GM18909 (cell line): Measurements from ENCODE around the gene CTNNA2.

ENCODE experiments used
- ATAC-seq: cut with Tn5 transposase; IDR thresholded peaks from one replicate; pipeline ENCODE4 v1.9.1; 2021; ENCODE audit warnings: mild to moderate bottlenecking; ENCODE audit not compliant: unreplicated experiment, poor library complexity

The CTNNA2 gene

GRCh38 chr2:80395251-80395650 is 882.4 kb downstream of the CTNNA2 start:
- no peak for ATAC-seq

GRCh38 chr2:80396276-80396675 is 883.4 kb downstream of the CTNNA2 start:
- no peak for ATAC-seq

GRCh38 chr2:80403081-80403480 is 890.2 kb downstream of the CTNNA2 start:
- no peak for ATAC-seq

DNA sequence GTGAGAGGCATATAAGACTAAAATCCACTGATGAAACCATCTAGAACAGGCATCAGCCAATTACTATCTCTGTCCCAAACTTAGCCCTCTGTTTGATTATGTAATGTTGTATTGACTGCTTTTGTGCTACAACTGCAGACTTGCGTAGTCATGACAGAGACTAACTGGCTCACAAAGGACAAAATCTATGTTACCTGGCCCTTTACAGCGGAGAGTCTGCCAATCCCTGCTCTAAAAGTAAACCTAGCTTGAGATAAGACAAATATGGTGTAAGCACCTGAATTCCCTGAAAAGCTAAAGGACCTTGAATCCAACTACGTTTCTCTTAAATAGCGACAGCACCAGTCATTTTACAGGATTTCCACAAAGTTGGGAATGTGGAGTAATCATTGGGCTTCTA is 894.5 kb downstream of the CTNNA2 start:
- ATAC-seq, result no peak

- no peak for ATAC-seq
Measured at GRCh38 chr2:80410346-80410745, 897.5 kb downstream of the CTNNA2 start.

GRCh38 chr2:80413136-80413535 is 900.3 kb downstream of the CTNNA2 start:
- ATAC-seq, result no peak

- ATAC-seq, result no peak
Measured at GRCh38 chr2:80417737-80418136, 904.9 kb downstream of the CTNNA2 start.

DNA sequence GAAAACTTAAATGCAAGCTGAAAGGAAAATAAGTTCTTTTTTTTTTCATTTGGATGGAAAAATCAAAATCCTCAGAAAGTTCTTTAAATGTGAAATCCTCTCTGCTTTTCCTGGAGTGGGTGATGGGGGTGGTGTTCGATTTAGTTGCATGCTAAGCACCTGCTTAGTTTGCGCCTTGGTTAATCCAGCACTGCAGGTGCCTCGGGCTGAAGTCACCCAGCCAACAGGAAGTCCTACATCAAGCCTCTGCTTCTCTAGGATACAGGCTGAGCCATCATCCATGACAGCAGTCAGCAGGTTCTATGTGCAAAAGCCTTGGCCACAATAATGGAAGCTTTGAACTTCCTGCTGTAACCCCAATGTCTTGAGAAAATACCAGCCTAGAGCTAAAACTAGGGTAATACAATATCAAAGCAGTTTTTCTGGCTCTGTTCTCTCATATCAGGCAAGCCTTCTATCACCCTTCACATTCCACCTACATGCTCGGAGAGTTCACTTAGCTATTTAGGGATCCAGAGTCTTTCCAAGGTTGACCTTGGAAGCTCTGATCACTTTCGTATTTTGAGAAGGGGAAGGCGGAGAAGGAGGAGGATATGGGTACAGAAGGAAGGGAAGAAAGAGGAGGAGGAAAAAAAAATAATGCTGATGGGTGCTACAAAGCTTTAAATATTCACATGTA is 907.8 kb downstream of the CTNNA2 start:
- ATAC-seq, result no peak

GRCh38 chr2:80429251-80429650 is 916.4 kb downstream of the CTNNA2 start:
- no peak for ATAC-seq

DNA sequence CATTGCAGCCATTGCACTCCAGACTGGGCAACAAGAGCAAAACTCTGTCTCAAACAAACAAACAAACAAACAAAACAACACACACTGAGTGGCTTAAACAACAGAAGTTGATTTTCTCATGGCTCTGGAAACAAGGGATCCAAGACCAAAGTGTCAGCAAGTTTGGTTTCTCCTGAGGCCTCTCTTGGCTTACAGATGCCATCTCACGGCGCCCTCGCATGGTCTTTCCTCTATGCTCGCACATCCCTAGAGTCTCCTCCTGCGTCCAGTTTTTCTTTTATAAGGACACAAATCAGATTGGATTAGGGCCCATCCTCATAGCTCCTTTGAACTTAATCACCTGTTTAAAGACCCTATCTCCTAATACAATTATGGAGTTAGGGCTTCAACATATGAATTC is 925.1 kb downstream of the CTNNA2 start:
- no peak for ATAC-seq

DNA sequence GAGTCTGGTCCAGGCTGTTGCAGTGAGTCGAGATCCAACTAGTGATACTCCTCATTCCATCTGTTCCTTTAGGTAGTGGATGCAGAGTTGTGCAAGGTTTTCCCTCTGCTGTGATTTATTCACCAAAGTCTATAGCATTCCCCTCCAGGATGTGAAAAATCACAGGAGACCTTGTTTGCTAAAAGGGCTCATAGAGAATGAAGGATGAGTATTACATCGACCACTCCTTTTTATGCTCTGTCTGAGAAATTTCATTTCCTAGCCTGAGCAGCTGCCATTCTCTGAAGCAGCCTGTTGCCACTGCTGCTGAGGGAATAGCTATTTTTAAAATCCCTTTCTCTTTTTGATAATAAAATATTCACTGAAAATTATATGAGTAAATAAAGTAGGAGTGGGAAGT is 925.8 kb downstream of the CTNNA2 start:
- ATAC-seq, result no peak

DNA sequence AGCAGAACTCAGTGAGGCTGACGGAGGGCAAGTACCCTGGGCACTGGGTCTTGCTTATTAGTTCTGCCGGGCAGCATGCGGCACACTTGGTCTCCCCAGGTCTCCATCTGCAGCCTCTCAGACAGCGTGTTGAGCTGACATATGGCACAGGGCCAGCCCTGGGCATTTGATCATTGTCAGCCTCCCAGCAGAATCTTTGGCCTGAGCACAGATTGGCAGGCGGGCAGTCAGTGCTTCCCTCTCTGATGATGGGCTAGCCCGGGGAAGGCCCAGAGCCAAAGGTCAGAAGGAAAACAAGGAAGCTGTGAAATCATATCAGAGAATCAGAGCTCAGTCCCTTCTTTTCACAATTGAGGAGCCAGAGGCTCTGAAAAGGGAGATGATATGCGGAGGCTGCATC is 941.8 kb downstream of the CTNNA2 start:
- no peak for ATAC-seq

DNA sequence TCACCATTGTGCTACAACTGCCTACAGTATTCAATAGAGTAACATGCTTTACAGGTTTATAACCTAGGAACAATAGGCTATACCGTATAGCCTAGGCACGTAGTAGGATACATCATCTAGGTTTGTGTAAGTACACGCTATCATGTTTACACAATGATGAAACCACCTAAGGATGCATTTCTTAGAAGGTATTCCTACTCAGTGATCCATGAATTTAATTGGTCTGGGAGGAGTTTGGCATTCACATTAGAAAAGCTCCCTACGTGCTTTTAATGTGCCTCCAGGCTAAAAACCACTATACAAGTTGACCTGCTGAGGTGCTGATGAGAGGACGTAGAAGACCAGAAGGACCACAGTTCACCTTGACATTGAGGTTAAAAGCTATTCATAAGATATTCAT is 946.2 kb downstream of the CTNNA2 start:
- no peak for ATAC-seq

DNA sequence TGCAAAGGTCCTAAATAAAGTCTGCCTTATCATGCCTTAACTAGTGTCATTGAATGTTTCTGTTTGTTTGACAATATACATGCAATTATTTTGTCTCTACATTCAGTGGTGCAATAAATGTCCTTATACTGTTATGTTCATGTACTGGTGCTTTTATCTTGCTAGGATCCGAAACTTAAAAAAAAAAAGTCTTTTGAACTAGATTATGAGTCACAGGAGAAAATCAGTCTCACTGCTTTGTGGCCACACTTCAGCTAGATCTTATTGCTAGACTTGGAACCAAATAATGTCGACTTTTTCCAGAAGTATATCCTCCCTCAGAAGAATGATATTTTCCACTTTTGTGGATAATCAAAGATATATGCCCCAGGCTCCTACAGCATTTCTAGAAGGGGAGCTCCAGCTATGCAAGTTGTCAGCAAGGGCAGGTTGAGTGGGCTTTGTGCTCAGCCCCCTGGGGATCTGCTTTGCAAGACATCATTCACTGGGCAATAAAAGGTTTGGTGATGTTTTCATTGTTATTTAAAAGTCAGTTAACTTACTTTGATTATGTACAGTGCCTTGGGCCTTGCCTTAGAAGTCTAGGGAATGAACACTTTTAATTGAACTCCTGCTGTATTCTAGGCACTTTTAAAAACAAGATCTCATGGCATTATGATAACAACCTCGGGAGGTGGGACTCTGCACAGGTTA is 948.8 kb downstream of the CTNNA2 start:
- ATAC-seq, result no peak

GRCh38 chr2:80462654-80463053 is 949.8 kb downstream of the CTNNA2 start:
- no peak for ATAC-seq

GRCh38 chr2:80464275-80464674 is 951.4 kb downstream of the CTNNA2 start:
- no peak for ATAC-seq

DNA sequence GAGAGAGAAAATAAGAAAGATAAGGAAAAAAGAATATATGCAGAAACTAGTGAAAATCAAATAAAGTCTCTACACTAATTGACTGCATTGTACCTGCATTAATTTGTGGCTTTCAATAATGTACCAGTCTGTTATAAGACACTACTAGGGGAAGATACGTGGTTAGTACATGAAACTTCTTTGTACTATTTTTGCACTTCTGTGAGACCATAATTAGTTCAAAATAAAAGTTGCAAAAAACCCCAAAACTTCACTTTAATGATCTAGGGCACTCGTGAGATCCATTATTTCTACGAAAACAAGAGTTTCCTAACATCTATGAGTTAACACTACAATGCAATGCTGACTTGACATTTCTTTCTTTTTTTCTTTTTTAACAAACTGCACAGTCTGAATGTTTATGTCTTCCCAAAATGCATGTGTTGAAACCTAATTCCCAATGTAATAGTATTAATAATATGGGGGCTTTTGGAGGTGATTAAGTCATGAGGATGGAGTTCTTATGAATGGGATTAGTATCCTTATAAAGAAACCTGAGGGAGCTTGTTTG is 954.5 kb downstream of the CTNNA2 start:
- no peak for ATAC-seq

DNA sequence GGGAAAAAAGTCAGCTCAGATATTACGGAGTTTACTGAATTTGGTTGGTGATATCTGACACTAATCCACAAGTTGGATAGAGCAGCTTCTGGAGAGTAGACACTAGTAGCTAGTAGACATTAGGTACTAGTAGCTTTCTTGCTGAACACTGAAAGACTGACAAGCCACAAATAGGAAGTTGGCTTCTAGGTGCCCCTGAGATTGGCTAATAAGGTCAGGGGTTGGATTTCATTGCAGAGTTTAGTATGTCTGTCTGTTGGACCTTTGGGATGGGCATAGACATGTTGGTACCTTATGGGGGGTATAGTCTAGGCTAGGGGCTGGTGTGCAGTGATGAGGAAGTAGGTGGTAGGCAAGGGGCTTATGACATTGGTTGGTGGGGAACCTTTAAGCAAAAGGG is 956.6 kb downstream of the CTNNA2 start:
- no peak for ATAC-seq

DNA sequence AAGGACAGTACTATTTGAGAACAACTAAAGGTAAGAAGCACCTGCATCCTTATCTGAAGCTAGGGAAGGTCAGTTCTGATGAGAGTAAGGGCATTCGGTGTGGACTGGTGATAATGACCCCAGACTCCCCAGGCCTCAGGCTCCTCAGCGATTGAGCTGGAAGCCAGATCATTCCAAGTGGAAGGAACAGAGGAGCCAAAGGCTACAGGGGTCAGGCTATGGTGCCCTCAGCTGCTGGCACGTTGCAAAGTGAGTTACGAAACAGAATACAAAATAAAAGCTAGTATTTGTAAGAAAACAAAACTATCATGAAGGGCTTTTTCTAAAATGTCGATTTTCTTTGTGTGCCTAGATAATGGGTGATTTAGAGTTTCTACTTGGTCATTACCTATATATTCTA is 960.2 kb downstream of the CTNNA2 start:
- no peak for ATAC-seq

GRCh38 chr2:80473796-80474195 is 960.9 kb downstream of the CTNNA2 start:
- ATAC-seq, result no peak

DNA sequence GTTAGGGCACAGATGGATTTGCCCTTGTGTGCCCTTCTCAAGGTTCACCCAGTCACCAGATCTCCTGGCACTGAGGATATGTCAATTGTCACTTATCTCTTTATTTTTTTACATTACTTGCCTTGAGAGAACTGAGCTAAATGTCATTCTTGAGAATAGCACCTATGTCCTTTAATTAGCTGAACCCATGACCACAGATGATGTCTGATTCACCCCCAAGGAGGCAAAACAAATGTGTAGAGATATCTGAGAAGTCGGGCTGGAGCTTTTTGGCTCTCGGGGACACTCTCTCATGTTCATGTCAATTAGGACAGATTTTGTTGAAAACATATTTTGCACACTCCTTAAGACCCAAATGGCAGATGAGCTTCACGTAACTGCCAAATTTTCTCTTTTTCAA is 963.1 kb downstream of the CTNNA2 start:
- no peak for ATAC-seq

- no peak for ATAC-seq
Measured at GRCh38 chr2:80476535-80477117, 963.8 kb downstream of the CTNNA2 start.
